ENCODE measurements around the gene MGAT5.

Gene MGAT5

DNA sequence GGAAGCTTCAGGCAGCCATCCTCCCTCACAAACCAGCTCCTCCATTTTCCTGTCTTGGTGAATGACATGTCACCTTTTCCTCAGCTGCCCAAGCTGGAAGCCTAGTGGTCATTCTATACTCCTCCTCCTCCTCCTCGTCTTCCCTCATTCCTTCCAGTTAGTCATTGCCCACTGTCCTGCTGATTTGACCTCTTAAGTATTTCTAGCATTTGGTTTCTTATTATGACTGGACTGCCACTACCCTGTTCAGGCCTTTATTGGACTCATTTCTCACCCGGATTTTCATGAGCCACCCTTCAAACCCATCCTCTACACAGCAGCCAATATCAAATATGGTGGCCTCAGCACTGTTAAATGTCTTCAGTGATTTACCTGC is 21.9 kb upstream of the MGAT5 start:
- DNase-seq: no peak

GRCh38 chr2:134232461-134232860 is 21.4 kb upstream of the MGAT5 start:
- DNase-seq: peak in 1 of 2 donors; percentile 72

GRCh38 chr2:134232868-134233727 is 20.8 kb upstream of the MGAT5 start:
- DNase-seq: peak in 1 of 2 donors; percentile 77

- no peak for DNase-seq
Measured at GRCh38 chr2:134233728-134234136, 20.1 kb upstream of the MGAT5 start.

DNA sequence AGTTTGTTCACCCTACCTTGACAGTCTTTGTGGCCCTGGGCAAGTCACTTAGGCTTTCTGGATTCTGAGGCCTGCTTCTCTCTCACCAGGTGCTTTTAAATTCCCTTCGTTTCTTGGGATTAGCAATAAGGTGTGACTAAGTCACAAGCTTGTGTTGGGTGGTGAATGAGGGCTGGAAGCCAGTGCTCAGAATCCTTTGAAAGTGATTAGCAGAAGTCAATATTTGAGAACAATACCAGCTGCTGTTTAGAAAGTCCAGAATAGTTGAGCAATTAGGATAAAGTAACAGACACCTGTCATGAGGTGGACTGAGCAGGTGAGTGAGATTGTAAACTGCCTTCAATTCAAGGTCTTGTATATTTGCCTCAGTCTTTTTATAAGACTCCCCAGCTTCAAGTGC is 19.3 kb upstream of the MGAT5 start:
- no peak for DNase-seq

- no peak for DNase-seq
Measured at GRCh38 chr2:134235510-134236144, 18.2 kb upstream of the MGAT5 start.

GRCh38 chr2:134238371-134238770 is 15.5 kb upstream of the MGAT5 start:
- DNase-seq: no peak

DNA sequence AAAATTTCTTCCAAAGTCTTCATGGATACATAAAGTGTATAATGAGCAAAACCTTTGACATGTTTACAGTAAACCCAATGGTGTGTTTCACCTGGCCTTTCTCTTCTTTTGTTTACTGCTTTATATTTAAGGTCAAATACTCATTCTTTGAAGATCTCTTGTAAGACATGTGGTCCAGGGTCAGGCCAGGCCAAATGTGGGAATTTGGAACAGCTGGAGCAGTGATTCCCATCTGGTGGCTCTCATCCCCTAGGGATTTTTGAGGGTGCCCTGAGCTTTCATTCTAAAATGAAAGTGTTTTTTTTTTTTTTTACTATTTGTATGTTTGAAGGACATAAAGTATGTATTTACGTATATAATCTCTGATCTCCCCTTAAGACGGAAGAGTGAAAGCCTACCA is 13.8 kb upstream of the MGAT5 start:
- no peak for DNase-seq

GRCh38 chr2:134241911-134242310 is 12.0 kb upstream of the MGAT5 start:
- DNase-seq: no peak

GRCh38 chr2:134243244-134243643 is 10.6 kb upstream of the MGAT5 start:
- no peak for DNase-seq

DNA sequence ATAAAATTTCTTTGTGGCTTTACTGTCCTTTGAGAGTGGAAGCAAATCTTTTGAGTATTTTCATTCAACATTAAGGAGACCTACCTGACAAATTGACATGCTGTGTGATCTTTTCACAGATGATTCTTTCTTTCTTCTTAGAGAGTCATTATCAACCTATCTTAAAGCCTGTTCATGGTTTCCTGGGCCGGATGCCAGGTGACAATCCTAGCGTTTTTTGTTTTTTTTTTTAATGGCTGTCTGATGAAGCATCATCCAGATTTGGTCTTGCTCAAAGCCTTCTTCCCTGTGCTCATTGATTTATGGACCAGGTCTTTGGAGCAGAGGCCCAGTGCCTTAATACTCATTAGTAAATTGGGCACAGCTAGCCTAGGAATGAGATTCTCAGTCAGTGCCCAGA is 9.8 kb upstream of the MGAT5 start:
- DNase-seq: no peak

- DNase-seq: peak in 1 of 2 donors; percentile 24
Measured at GRCh38 chr2:134244587-134244986, 9.3 kb upstream of the MGAT5 start.

GRCh38 chr2:134245340-134245984 is 8.4 kb upstream of the MGAT5 start:
- DNase-seq: peak; percentile 78 to 79

GRCh38 chr2:134246154-134246874 is 7.6 kb upstream of the MGAT5 start:
- no peak for DNase-seq

DNA sequence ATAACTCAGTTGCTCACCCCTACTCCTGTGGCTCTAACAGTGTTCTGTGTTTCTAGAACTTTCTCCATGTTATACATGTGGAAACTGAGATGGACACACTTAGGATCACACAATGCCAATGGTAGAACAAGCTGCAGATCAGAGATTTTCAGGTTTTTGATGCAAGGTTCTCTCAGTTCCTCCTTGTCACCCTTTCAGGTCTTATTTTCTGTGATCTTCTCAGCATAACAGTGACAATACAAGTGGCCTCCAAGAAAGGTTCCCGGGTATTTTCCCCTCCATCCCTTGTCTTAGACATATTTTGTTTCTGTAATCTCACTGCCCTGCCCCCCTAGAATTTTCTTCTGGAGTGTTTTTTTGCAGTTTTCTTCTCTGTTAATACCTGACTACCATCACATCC is 6.2 kb upstream of the MGAT5 start:
- no peak for DNase-seq

DNA sequence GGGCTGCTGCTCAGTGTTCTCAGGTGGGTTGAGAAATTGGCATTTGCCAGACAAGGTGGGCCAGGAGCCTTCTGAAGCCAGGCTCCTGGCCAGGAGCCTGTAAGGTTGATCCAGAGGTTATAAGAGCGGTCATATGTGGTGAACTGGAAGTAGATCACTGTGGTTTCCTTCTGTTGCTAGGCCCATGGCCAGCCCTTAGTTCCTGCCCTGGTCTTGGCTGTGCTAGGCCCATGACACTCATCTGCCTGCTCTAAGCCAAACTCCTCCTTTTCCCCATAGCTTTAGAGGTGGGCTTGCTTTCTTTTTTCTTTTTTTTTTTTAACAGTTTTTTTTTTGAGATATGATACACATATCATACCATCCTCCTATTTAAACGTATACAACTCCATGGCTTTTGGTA is 5.0 kb upstream of the MGAT5 start:
- no peak for DNase-seq

- DNase-seq: peak in 1 of 2 donors; percentile 38
Measured at GRCh38 chr2:134249755-134250154, 4.1 kb upstream of the MGAT5 start.

DNA sequence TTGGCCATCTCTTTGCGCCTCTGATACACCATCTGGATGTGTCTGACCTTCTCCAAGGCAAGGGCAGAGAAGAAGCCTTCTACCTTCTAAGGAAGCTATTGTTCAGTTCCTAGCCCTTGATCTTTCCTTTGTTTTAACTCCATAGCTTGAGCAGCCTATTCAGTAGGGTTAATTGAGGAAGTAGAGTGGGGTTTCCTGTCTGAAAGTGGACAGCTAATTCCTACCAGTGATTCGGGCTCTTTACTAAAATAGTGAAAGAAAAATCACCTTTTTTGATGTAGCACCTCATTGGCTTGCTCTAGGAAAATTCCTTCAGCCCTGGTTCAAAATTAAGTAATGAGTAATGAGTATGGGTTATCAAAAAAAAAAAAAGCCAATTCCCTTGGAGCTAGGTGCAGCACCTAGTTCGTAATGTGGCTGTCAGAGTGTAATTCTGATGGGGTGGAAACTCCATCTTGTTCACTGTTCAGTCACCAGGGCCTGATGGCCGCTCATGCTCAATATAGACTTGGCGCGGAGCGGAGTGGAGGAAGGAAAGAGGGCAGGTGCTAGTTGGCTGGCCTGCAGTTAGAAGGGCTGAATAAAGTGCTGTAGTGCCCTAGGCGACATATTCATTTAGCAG is 2.9 kb upstream of the MGAT5 start:
- DNase-seq: no peak

- DNase-seq: peak in 1 of 2 donors; percentile 54
Measured at GRCh38 chr2:134252092-134252750, 1.7 kb upstream of the MGAT5 start.

- no peak for DNase-seq
Measured at GRCh38 chr2:134253117-134253704, 661 bp upstream of the MGAT5 start.

DNA sequence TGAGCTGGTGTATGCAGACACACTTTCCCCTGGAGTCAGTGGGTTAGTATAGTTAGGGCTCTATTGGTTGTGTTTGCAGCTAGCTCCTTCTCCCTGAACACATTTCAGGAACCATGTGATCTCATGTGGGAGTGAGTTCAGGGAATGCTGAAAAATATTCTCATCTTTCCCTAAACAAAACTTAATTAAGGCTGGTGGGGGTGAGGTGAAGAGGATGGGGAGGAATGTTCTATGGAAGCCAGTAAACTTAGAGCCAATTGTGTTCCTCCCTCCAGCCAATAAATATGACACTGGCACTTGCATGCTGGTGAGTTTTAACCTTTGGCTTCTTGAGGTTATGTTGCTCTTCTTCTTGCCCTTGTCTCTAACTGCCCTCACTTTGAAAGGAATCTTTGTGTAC is 952 bp downstream of the MGAT5 start:
- no peak for DNase-seq

- DNase-seq: no peak
Measured at GRCh38 chr2:134256956-134257355, 3.1 kb downstream of the MGAT5 start.
